ENCODE measurements around the gene CEP97.

DNA sequence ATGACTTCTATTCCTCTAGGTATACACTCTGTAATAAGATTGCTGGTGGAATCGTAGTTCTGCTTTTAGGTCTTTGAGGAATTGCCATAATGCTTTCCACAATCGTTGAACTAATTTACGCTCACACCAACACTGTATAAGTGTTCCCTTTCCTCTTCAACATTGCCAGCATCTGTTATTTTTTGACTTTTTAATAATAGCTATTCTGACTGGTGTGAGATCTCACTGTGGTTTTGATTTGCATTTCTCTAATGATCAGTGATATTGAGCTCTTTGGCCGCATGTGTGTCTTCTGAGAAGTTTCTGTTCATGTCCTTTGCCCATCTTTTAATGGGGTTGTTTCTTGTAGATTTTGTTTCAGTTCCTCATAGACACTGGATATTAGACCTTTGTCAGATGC, 67.4 kb downstream of the CEP97 start:
- TF ChIP-seq, protein P1, sequence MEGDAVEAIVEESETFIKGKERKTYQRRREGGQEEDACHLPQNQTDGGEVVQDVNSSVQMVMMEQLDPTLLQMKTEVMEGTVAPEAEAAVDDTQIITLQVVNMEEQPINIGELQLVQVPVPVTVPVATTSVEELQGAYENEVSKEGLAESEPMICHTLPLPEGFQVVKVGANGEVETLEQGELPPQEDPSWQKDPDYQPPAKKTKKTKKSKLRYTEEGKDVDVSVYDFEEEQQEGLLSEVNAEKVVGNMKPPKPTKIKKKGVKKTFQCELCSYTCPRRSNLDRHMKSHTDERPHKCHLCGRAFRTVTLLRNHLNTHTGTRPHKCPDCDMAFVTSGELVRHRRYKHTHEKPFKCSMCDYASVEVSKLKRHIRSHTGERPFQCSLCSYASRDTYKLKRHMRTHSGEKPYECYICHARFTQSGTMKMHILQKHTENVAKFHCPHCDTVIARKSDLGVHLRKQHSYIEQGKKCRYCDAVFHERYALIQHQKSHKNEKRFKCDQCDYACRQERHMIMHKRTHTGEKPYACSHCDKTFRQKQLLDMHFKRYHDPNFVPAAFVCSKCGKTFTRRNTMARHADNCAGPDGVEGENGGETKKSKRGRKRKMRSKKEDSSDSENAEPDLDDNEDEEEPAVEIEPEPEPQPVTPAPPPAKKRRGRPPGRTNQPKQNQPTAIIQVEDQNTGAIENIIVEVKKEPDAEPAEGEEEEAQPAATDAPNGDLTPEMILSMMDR (IDR thresholded peaks at IDR 0.05; ENCODE audit: low read depth, low read length, poor library complexity, severe bottlenecking): no peak
- no peak for TF ChIP-seq EZH2phosphoT487 (IDR thresholded peaks at IDR 0.05; ENCODE audit: borderline replicate concordance, low read length)

Measured in DOHH2 (cell line).